GM18498 (cell line): ENCODE measurements around the gene LTA4H.

Source experiments
- ATAC-seq: cut with Tn5 transposase; IDR thresholded peaks from one replicate; pipeline ENCODE4 v1.9.1; 2021; ENCODE audit warnings: mild to moderate bottlenecking, moderate library complexity; ENCODE audit not compliant: unreplicated experiment

The LTA4H gene

DNA sequence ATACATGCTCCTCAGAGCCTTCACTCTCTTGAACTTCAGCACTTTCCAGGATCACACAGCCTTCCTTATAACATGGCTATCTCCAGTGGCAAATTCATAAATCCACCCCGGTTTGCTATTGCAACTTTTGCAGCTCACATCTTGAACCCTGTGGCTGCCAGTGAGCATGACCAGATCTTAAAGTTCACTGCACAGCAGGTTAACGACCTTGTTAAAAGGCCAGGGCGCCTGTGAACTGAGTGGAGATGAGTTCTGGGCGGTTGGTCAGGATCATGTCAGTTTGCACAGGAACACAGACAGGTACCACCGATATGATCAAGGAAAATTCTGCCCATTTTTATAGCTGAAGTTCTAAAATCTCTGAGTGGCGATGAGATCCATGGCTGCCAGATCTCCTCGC lies 24.7 kb upstream of the LTA4H start:
- ATAC-seq = no peak

- ATAC-seq = no peak
These were observed 22.7 kb upstream of the LTA4H start for GRCh38 chr12:96057986-96058553.

- no peak for ATAC-seq
These were observed 21.5 kb upstream of the LTA4H start for GRCh38 chr12:96056646-96057455.

GRCh38 chr12:96054244-96054610 lies 18.8 kb upstream of the LTA4H start:
- ATAC-seq = no peak

GRCh38 chr12:96053476-96054243 lies 18.3 kb upstream of the LTA4H start:
- ATAC-seq = no peak

- ATAC-seq = no peak
These were observed 16.5 kb upstream of the LTA4H start for GRCh38 chr12:96051756-96052485.

DNA sequence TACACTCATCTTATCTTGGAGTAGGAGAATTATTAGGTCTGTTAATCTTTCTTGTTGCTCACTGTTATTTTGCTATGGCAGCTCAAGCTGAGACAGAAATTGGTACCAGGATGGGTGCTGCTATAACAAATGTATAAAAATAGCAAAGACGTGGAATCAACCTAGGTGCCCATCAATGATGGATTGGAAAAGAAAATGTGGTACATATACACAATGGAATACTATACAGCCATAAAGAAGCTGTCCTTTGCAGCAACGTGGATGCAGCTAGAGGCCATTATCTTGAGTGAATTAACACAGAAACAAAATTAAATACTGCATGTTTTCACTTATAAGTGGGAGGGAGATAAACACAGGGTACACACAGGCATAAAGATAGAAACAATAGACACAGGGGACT lies 14.8 kb upstream of the LTA4H start:
- ATAC-seq = no peak

- ATAC-seq = no peak
These were observed 13.7 kb upstream of the LTA4H start for GRCh38 chr12:96049101-96049500.

DNA sequence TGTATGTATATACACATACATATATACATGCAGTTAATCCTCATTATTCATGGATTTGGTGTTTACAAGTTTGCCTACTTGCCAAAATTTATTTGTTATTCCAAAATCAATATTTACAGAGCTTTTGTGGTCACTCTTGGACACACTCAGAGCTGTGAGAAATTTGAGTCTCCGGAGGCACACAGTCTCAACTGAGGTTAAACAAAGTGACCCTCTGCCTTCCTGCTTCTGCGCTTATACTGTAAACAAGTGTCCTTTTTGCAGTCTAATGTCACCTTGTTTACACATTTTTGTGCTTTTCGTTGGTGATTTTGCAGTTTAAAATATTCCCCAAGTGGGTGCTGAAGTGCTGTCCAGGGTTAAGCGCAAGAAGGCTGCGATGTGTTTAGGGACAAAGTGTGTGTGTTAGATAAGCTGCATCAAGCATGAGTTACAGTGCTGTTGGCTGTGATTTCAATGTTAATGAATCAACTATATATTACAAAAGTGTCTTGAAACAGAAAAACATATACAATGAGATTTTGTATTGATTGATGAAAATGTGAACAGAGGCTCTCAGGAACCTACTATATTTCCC lies 13.1 kb upstream of the LTA4H start:
- no peak for ATAC-seq

- peak; percentile 86 for ATAC-seq
These were observed 12.1 kb upstream of the LTA4H start for GRCh38 chr12:96047229-96048211.

DNA sequence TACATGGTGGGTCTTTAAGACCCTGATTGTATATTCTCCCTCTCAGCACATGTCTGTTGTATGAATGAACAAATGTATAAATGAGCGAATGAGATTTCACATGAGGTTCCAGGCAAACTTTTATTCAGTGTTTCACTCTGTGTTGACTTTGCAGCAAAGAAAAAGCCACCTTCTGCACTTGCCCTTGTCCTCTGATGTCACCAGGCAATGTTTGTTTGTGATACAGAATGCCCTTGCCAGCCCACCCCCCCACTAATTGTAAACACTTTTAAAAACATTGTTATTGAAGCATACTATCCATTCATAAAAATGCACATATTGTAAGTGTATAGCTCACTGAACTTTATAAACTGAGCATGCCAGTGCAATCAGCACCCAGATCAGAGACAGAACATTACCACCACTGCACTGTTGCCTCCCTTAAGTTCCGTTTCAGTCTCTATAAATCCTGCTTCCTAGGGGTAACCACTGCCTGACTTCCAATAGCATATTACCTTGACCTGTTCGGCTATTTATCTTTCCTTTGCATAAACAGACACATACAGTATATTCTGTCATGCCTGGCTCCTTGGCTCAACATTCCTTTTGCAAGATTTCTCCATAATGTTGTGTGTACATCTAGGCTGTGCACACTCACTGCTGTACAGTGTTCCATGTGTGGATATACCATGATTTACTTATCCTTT lies 11.3 kb upstream of the LTA4H start:
- peak; percentile 14 for ATAC-seq

GRCh38 chr12:96045566-96045965 lies 10.2 kb upstream of the LTA4H start:
- no peak for ATAC-seq

DNA sequence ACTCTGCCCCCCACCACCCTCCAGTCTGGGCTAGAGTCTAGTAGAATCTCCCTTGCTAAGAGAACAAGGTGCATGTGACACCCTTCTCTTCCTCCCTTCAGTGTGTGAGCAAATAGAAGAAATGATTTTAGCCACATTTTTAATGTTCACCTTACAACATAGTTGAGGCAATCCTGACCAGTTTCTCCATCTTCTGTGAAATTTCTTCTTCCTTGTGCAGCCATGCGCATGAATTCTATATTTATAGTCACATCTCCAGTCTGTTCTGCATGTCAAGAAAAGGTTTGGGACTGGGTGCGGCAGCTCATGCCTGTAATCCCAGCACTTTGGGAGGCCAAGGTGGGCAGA lies 9.5 kb upstream of the LTA4H start:
- ATAC-seq = no peak

GRCh38 chr12:96044017-96044942 lies 8.9 kb upstream of the LTA4H start:
- ATAC-seq = no peak

DNA sequence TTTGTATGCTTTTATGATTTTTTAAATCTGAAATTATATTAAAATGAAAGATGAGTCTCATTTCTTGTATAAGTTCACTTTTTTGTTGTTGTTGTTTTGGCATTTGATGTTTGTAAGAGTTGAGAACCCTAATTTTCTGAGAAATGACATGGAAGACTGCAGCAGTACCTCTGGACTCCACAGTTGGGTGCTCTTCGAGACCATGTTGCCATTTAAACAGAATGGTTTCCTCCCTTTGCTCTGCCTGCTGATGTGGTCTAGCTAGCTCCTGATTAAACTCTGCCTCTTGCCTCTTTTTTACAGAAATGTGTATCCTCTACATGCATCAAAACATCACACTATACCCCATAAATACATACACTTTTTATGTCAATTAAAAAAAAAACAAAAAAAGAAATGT lies 5.8 kb upstream of the LTA4H start:
- no peak for ATAC-seq

- ATAC-seq = no peak
These were observed 5.1 kb upstream of the LTA4H start for GRCh38 chr12:96040305-96041133.

DNA sequence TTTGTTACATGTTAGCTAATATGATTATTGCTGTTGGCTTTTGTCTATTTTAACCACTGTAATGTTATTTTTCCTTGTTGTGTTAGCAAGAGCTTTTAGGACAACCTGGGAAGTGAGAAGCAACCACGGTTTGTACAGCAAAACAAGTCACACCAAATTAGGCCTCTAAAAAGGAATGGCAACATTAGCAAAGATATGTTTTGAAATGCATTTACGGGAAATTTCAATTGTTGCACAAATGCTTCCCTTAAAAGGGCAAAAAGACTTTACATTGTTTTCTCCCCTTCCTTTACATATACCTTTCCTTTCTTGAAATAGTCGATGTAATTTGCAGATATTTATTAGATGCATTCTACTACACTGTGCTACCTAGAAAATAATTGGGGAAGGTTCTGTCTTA lies 4.1 kb upstream of the LTA4H start:
- no peak for ATAC-seq
